Adrenal gland (tissue), 5 donors: ENCODE results near the gene RYR2.

Experiments used
- CTCF ChIP-seq, 6 experiments: fragments of 450-650 bp in 4 of 6; fragments of 200-600 bp in 2 of 6; sonication (generic) in 1 of 6; IDR thresholded peaks; 1 replicate in 5 of 6; 2 replicates in 1 of 6; pipeline versions ENCODE4 v1.5.1 to v1.8.0; 2016 to 2021; ENCODE audit warnings: antibody characterized with exemption in 6 of 6, mild to moderate bottlenecking in 2 of 6, moderate library complexity in 1 of 6
- POLR2A ChIP-seq, 2 donors: fragments of 450-650 bp; IDR thresholded peaks; one replicate each; pipeline ENCODE4 v1.6.1; 2017; ENCODE audit warnings: antibody characterized with exemption in 2 of 2, mild to moderate bottlenecking in 2 of 2, moderate library complexity in 1 of 2
- donor health status: DM: no; HTN: no; CAD: no.

- TF ChIP-seq CTCF (IDR thresholded peaks at IDR 0.05): no peak
- no peak for TF ChIP-seq POLR2A (IDR thresholded peaks at IDR 0.05)
These were observed 669.3 kb downstream of the RYR2 start for GRCh38 chr1:237711281-237711680.
